HG03175 (cell line): Measurements from ENCODE around the gene DSC1.
"Not testable (repeated sequence)": the region's sequence is repeated elsewhere in the genome, so short reads cannot be mapped to it uniquely, and the experiment has no call there.

Source experiments
- ATAC-seq: cut with Tn5 transposase; IDR thresholded peaks from one replicate; pipeline ENCODE4 v1.9.1; 2021; ENCODE audit warnings: mild to moderate bottlenecking, moderate library complexity; ENCODE audit not compliant: unreplicated experiment

Gene DSC1

DNA sequence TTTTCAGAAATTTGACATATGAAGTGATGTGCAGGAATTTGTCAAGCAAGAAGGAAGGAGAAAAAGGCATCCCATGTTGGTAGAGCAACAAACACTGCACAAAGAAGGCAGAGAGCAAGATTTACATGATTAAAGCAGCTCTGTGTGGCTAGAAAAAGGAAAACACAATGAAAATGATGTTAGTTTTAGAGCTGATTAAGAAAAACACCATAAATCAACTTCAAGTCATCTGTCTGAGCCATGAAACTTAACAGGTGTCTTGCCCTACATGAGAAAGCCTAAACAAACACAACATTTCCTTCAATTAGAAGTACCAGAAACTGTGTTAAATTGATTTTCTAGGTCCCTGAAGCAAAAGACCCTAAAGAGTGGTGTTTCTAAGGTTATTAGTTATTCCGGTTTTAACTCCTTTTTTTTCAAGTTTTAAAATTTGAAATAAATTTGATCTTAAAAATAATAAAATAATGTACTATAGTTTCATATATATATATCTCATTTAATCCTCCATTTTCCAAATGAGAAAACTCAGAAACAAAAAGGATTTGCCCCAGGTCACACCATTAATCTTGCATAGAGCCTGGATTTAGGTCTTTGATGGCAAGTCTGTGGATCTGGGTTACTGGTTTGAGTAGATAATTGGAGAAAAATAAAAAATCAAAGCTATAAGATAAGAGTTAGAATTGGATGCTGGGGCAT is 8.6 kb upstream of the DSC1 start:
- ATAC-seq: no peak

DNA sequence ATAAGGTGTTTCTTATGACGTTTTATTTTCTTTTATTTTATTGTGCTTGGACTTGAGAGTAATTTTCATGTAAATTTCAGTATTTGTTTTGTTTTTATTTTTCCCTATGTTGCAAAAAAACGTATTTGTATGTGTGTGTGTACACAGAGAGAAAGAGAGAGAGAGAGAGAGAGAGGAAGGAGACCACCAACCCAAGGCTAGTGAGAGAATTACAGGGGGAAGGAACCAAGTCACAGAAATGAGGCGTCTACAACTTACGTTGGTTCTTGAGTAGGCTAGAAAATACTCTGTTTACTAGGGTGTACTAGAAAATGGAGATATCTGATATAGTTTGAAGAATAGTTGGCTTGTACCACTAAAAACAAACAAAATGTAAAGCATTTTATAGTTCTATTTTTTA is 7.7 kb upstream of the DSC1 start:
- no peak for ATAC-seq

DNA sequence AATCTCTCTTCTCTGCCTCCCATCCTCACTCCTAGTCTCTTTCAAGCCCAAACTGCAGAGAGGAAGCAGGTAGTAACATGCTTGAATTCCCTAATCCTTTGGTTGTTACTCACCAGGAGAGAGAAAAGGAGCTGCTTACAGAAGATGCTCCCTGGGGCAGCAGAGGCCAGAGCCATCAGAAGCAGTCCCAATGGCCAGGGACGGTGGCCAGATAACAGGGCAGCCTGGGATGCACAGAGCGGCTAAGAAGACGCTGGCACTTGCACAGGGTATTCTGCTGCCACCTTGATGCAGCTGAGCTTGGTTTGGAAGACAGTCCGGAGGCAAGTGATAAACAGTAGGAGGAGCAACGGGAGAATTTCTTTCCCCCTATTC is 250 bp downstream of the DSC1 start:
- no peak for ATAC-seq

DNA sequence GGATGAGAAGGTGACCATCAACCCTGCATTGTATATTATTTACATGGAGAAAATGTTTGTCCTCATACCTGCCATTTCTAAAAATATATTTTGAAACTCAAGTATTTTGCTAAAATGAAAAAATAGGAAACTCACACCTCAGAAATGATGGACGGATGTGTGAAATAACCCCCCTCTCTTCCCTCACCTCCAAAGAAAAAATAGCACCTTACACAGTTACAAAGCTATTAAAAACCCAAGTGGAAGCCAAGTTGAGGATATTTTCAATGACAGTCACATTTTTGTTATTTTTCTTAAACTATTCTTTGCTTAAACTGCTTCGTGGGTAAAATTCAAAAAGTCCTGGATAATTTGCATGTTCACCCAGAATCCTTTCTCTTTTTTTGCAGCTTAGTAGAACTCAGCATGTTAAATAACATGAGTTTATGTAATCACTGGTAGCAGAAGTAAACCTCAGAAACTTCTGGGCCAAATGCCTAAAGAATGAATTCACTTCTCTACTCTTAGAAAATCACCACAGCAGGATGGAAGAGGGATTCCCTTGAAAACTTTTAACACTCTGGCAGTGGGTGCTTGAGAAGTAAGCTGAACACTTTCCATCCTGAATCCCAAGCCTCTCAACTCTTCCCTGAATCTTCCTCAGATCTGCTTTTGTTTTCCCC is 768 bp downstream of the DSC1 start:
- no peak for ATAC-seq

DNA sequence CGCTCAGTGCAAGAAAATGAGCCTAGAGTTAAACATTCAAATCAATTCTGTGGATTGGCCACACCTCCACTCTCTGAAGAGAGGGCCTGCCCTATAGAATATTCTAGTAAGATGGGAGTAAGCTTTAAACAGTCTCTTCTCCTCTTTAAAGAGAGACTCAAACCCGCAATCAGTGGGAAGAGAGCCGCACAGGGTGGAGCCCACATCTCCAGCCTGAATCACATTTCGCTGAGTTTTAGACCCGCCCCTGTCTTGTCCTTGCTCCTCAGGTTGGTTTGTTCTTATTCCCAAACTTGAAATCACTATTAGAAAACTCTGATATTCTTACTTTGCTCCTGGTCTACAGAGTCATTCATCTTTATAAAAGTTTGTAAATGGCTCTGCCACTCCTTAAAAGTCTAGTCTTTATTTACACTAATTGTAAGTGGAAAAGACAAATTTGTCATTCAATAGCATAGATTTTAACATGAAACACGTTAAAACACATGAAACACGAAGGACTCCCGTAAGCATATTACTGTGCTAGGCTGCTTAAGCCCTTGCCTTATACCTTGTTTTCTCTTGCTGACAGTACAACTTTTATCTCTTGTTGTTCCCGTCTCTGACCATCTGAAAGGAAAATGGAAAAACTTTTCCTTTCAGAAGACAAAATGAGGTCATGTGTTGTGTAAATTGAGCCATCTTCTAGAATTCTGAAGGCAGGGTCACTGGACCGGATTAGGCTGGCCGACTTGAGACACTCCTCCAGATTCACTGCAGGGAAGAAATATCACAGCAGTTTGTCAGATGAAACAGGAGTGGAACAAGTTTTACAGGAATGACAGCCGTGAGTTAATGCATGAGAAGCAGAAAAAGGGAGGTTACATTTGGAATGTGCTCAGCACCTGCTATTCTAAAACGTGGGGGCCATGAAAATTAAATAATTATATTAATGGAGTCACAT is 5.6 kb downstream of the DSC1 start:
- no peak for ATAC-seq

DNA sequence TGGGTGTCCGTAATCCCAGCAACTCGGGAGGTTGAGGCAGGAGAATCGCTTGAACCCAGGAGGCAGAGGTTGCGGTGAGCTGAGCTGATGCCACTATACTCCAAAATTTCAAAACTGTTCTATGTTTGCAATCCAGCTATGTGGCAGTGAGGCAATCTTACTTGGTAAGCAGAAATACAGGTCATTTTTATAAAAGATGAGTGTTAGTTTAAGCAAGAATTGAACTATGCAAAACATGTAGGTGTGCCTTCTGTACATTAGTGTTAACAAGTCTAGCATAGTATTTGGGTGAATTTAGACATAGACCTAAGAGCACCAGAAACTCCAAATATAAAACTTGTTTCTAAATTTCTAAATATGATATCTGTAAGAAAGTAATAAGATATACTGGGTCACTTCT is 7.2 kb downstream of the DSC1 start:
- no peak for ATAC-seq

DNA sequence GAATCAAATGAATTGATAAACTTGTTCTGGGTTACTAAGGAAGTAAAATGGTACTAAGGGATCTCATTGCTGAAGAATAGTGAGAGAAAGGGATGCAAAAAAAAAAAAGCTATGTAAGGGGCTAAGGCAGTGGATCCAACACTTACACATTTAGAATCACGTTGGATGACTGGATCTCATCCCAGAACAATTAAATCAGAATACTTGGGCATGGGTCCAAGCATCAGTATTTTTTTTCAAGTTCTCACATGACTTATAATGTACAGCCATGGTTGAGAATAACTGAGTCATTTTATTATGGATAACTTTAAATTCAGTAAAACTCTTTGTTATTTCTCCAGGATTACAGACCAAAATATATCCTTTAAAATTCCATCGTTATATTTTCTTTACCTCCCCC is 8.5 kb downstream of the DSC1 start:
- no peak for ATAC-seq

DNA sequence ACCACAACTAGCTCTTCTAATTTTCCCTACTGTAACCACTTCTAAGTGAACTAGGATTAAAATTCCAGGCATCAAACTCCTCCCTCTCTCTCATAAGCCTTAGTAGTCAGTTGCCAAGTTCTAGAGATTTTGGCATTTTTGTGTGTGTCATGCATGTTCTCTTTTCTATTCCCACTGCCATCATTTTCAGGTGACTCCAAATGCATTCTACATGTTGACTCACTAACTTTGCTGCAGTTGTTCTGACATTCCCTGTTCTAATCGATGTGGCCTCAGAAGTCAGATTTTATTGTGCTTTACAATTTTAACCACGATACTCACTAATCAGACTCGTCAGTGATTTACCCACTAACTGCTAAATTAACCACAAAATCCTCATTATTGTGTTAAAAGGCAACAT is 13.3 kb downstream of the DSC1 start:
- ATAC-seq: no peak

DNA sequence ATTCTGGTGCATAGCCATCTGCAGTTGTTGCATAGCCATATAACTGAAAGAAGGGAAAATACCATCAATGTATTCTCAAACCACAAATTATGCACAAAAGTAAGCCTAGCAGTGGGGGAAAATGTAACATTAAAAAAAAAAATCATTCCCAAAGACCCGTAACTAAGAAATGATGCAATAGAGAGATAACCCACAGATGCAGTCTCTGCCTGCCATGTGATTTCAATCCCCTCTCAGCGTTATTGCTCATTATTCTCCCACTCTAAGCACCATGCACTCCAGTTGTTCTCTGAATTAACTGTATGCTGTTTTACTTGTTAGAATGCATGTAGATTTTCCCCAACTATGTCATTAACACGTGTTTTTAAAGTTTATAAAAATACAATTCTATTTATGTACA is 14.1 kb downstream of the DSC1 start:
- ATAC-seq: no peak

DNA sequence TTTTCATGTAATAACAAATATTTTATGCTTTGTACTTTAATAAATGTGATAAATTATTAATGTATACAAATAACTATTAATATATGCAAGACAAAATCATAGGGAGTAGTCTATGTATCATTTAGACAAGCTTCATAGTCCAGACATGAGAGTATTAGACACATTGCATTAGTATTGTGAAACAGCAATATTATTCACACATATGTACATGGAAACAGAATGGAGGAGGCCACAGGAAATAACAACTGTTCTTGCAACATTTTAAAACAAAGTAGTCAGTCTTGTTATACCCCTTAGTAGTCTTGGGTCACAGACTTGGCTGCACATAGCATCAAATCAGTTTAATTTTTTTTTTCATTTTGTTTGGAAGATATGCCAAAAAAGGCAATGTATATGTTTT is 15.8 kb downstream of the DSC1 start:
- ATAC-seq: no peak

DNA sequence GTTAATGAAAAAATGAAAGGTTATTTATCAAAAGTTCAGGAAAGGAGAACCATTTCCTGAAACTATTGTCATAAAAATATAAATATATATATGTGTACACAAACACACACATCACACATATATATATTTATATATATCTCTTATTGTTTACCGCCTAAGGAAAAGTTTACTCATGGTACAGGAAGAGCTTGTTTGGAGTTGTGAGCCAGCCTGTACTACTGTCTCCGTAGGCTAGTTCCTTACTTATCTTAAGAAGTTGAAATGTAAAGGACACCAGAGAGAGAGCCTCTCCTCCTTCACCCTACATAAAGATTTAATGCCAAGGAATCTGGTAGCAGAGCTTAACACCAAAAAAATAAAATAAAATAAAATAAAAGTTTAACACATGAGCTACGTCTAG is 19.6 kb downstream of the DSC1 start:
- ATAC-seq: no peak

DNA sequence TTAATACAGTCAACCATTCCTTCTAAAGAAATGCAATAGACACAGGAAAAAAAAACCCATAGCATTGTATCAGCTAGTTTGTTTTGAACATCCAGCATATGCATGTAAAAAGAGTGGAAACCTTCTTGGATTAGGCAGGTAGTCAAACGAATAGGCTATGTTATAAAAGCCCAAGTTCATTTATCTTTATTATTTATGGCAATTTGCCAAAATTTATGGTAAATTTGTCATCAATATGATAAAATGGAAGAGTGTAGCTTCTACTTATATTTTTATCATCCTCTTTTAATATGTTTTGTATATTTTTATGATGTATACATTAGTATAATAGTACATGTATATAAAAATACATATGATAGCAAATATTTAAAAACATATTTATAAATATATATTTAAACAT is 23.9 kb downstream of the DSC1 start:
- ATAC-seq: no peak

DNA sequence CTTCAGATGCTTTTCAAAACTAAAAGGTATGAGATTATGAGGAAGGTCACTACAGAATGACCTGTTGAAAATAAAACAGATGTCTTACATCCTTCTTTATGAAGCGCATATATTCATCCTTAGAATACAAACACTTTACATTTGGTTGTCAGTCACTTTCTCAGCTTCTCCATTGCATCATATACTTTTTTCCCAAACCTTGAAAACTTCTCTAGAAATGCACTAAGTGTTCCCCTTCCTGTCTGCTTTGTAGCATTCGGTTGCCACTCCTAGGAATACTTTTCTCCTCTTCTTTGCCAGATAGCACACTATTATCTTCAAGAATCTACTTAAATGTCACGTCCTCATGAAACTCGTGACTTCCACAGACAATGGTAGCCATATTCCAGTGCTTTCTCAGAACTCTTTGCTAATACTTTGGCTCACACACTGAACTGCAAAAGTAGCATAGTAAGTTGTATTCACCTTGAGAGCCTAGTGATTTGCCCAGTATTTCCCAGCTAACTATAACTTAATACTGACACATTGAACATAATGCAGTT is 27.6 kb downstream of the DSC1 start:
- ATAC-seq: no peak

DNA sequence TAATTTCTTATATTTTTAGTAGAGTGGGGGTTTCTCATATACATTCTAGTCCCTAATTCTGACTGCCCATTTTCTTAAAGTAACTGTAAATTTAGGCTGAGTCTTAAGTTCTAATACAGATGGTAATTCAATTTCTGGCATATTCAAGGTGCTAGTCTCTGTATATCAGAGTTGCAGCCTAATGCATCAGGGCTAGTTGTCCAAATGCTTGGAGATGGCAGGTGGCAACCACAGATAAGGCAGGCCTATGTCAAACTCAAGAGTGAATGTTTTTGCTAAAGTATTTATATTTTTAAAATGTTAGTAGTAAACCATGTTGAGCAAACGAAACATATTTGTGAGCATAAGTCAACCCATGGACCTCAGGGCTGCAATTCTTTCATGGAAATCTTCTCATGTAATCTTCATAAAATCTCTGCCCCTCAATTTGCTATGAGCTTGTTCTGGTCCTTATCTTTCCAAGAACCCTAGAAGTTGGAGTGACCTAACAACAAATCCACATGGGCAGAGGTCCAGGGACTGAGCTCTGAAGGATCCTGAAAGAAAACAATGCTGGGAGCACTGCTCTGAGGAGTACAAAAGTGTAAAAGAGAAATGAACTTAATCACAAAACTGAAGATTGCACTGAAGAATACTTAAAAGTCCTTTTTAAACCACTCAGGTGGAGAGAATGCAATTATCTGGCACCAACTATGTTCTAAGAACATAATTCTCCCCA is 33.1 kb downstream of the DSC1 start:
- no peak for ATAC-seq

DNA sequence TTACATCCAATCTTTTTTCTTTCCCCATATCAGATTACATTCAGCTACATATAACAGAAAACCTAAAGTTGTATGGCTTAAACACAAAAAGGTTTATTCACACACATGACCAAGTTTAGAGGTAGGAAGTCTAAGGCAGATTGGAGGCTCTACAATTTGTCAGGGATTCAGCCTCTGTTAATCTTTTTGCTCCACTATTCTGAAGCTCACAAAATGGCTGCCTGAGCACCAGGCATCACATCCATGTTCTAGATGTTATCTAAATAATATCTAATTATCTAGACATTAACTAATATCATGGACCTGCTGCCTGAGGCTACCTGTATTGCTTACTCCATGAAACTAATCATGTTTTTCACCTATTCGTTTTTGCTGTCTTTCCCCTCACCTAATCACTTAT is 36.8 kb downstream of the DSC1 start:
- no peak for ATAC-seq

DNA sequence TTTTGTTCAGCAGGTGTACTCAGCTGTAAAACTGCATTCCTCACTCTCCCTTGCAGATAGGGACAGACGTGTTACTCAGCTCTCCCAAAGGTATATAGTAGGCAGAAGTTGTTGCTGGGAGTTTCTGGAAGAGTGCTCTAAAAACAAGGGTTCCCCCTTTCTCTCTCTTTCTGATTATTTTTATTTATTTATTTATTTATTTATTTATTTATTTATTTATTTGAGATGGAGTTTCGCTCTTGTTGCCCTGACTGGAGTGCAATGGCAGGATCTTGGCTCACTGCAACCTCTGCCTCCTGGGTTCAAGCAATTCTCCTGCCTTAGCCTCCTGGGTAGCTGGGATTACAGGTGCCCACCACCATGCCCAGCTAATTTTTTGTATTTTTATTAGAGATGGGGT is 39.5 kb downstream of the DSC1 start:
- not testable (repeated sequence) for ATAC-seq

DNA sequence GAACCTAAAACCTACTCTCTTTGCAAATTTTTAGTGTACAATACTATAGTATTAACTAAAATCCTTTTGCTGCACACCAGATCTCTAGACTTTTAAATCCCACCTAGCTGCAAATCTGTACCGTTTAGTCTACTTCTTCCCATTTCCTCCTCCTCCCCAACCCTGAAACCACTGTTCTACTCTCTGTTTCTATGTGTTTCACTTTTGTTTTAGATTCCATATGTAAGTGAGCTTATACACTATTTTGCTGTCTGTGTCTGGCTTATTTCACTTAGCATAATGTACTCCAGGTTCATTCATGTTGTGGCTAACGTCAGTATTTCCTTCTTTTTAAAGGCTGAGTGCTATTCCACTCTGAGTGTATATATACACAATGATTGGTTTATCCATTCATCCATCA is 42.1 kb downstream of the DSC1 start:
- ATAC-seq: no peak

DNA sequence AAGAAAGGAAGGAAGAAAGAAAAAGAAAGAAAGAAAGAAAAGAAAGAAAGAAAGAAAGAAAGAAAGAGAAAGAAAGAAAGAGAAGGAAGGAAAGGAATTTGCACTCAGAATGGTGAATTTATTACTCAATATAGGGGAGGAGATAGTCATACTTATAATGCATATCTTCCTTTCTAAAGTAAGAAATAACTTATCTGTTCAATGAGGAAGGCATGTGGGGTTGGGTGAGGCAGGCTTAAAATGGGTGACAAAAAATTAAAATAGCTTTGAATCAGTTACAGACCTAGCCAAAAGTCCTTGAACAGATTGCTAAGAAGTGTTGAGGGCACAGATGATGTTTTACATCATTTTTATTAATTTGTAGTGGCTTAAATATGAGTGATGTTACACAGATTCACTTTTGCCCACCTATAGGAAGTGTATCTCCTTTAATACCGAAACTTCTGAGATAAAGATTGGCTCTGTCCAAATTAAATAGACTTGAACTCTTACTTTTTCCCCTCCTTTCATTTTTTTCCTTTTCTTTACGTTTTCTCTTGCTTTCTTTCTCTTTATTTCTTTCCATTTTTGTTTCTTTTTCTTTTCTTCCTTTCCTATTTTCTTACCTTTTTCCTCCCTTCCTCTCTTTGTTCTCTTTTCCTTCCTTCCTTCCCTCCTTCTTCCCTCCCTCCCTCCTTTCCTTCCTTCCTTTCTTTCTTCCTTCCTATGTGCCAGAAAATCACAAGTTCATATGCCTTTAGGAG is 45.6 kb downstream of the DSC1 start:
- no peak for ATAC-seq

DNA sequence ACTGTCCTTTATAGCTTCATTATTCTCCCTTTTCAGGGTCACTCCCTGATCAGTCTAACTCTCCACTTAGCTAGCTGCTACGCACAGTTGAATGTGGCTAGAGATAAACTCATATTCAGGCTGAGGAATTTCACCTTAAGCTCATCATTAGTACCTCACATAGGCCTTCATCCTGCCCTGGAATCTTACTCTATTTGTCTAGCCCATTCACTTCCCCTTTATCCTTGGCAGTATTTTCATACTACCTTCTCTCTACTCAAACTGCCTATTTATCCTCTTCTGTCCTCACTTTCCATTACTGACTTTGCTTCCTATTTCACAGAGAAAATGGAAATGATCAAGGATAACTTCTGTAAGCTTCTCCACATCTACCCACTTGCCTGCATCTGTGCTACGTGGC is 49.9 kb downstream of the DSC1 start:
- ATAC-seq: no peak

DNA sequence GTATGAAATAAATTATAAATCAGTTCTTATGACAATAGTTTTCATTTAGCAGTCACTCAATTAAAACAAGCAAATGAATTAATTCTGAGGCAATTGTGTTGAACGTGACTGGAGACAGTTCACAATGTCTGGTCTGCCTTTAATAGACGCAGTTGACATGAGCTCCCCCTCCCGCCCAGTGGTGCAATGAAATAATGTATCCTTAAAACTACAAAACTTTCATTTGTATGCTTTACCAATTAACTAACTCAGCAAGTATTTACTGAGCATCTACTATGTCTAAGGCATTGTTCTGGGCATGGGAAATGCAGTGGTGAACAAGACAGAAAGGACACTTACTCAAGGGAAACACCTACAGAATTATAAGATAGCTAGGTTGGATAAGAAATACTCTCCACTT is 56.9 kb downstream of the DSC1 start:
- ATAC-seq: no peak
